H1 (cell line): ENCODE results near the gene GSTA1. TPM values are rescaled to one million over a fixed set of nuclear protein-coding genes. Genes with fewer than 3 reads are reported as not detected.
"Not testable (repeated sequence)": the region's sequence is repeated elsewhere in the genome, so short reads cannot be mapped to it uniquely, and the experiment has no call there.

Experiments used
- CTCF ChIA-PET: fragments of 300-600 bp; sonication (Branson Sonifier 250); formaldehyde crosslinking; loops from one replicate; lab custom pipeline; 2021; ENCODE audit not compliant: partially characterized antibody; lab: Charles Lee
- POLR2A ChIA-PET: fragments of 300-600 bp; sonication (Branson Sonifier 250); formaldehyde crosslinking; loops from one replicate; lab custom pipeline; 2021; ENCODE audit warnings: inconsistent platforms; ENCODE audit not compliant: partially characterized antibody; lab: Charles Lee
- DNase-seq, 2 experiments: peaks; one replicate each; pipeline versions ENCODE4 v3.0.0 to v3.0.0-alpha.2; 2010 to 2022; ENCODE audit warnings: low spot score in 2 of 2, low read depth in 1 of 2, mixed read lengths in 1 of 2
- FAIRE-seq: peaks from 2 replicates; lab custom pipeline; 2011; peaks lifted over from hg19 to GRCh38; lab: Jason Lieb, UNC
- H2AFZ ChIP-seq: 2 replicates; pipeline ENCODE4 v1.8.1; 2012; ENCODE audit warnings: low read length, inconsistent platforms
- H2AK5ac ChIP-seq: 2 replicates; pipeline ENCODE4 v1.6.1; 2013; ENCODE audit warnings: low read depth, low read length
- H2BK120ac ChIP-seq: replicated peaks from 2 replicates; pipeline ENCODE3; 2013; ENCODE audit warnings: low read depth, low read length, inconsistent platforms
- H2BK12ac ChIP-seq: 2 replicates; pipeline ENCODE4 v1.6.1; 2013; ENCODE audit warnings: low read depth, low read length
- H2BK15ac ChIP-seq: 2 replicates; pipeline ENCODE4 v1.6.1; 2013; ENCODE audit warnings: low read length
- H2BK20ac ChIP-seq: 2 replicates; pipeline ENCODE4 v1.6.1; 2013; ENCODE audit warnings: low read length
- H2BK5ac ChIP-seq: 2 replicates; pipeline ENCODE4 v1.6.1; 2013; ENCODE audit warnings: low read depth, low read length
- H3K14ac ChIP-seq: 2 replicates; pipeline ENCODE4 v1.6.1; 2013; ENCODE audit warnings: inconsistent platforms; ENCODE audit not compliant: insufficient read length
- H3K18ac ChIP-seq: 2 replicates; pipeline ENCODE4 v1.6.1; 2013; ENCODE audit warnings: low read length; ENCODE audit errors: extremely low read depth
- H3K23ac ChIP-seq: 2 replicates; pipeline ENCODE4 v1.6.1; 2013; ENCODE audit warnings: inconsistent platforms; ENCODE audit not compliant: insufficient read length
- H3K23me2 ChIP-seq: 2 replicates; pipeline ENCODE4 v1.6.1; 2013; ENCODE audit warnings: low read depth, low read length
- H3K27ac ChIP-seq: 2 replicates; pipeline ENCODE4 v1.6.1; 2011; ENCODE audit warnings: low read depth, low read length, inconsistent platforms
- H3K27me3 ChIP-seq, 4 experiments: replicated peaks in 1 of 4; 1 replicate in 1 of 4; 2 replicates in 3 of 4; pipeline versions ENCODE4 v1.6.1 to v1.8.1; 2011 to 2013; ENCODE audit warnings: low read length in 3 of 4, mild to moderate bottlenecking in 3 of 4, inconsistent platforms in 2 of 4, mixed read lengths in 2 of 4, moderate library complexity in 1 of 4; ENCODE audit not compliant: control insufficient read depth in 3 of 4, insufficient read depth in 3 of 4; ENCODE audit errors: extremely low read depth in 1 of 4
- H3K36me3 ChIP-seq, 4 experiments: 2 replicates each; pipeline versions ENCODE4 v1.6.1 to v1.8.1; 2011 to 2013; ENCODE audit warnings: mild to moderate bottlenecking in 4 of 4, low read length in 3 of 4, moderate library complexity in 2 of 4, control low read depth in 1 of 4, inconsistent platforms in 1 of 4; ENCODE audit not compliant: insufficient read depth in 4 of 4, control insufficient read depth in 2 of 4
- H3K4ac ChIP-seq: replicated peaks from 2 replicates; pipeline ENCODE3; 2013; ENCODE audit warnings: low read length, low read depth, mixed read lengths, inconsistent platforms; ENCODE audit not compliant: insufficient read length
- H3K4me1 ChIP-seq, 4 experiments: replicated peaks in 1 of 4; 1 replicate in 1 of 4; 2 replicates in 3 of 4; pipeline versions ENCODE4 v1.6.1 to v1.8.1; 2011 to 2013; ENCODE audit warnings: low read length in 3 of 4, inconsistent platforms in 2 of 4, mixed read lengths in 1 of 4; ENCODE audit not compliant: insufficient read depth in 4 of 4, control insufficient read depth in 3 of 4
- H3K4me2 ChIP-seq, 2 experiments: 2 replicates each; pipeline versions ENCODE4 v1.6.1 to v1.8.1; 2011 to 2013; ENCODE audit warnings: low read depth in 2 of 2, low read length in 2 of 2, control low read depth in 1 of 2, inconsistent platforms in 1 of 2, mild to moderate bottlenecking in 1 of 2; ENCODE audit not compliant: insufficient read depth in 1 of 2
- H3K4me3 ChIP-seq, 4 experiments: fragments of 200-600, 300-600 bp in 1 of 4; sonication (generic), shearing (Covaris generic), sonication (Bioruptor Twin) in 1 of 4; 2 replicates each; pipeline versions ENCODE4 v1.5.1 to v1.8.1; 2011 to 2016; ENCODE audit warnings: low read length in 4 of 4, low read depth in 3 of 4, control low read depth in 2 of 4, inconsistent platforms in 2 of 4, mild to moderate bottlenecking in 2 of 4, mixed read lengths in 1 of 4, moderate library complexity in 1 of 4; ENCODE audit not compliant: insufficient read depth in 2 of 4; ENCODE audit errors: extremely low read depth in 1 of 4
- H3K56ac ChIP-seq: replicated peaks from 2 replicates; pipeline ENCODE3; 2013; ENCODE audit warnings: low read depth, mild to moderate bottlenecking, mixed read lengths, low read length, inconsistent platforms; ENCODE audit not compliant: insufficient read length
- H3K79me1 ChIP-seq: 2 replicates; pipeline ENCODE4 v1.6.1; 2013; ENCODE audit warnings: low read depth, low read length, control low read depth
- H3K79me2 ChIP-seq, 2 experiments: 2 replicates each; pipeline versions ENCODE4 v1.6.1 to v1.8.1; 2012 to 2013; ENCODE audit warnings: low read length in 2 of 2, mild to moderate bottlenecking in 2 of 2, inconsistent platforms in 1 of 2; ENCODE audit not compliant: insufficient read depth in 2 of 2, control insufficient read depth in 1 of 2
- H3K9ac ChIP-seq, 4 experiments: replicated peaks in 1 of 4; 1 replicate in 1 of 4; 2 replicates in 3 of 4; pipeline versions ENCODE4 v1.6.1 to v1.8.1; 2011 to 2013; ENCODE audit warnings: low read depth in 3 of 4, low read length in 3 of 4, control low read depth in 2 of 4, mild to moderate bottlenecking in 2 of 4, moderate library complexity in 2 of 4, inconsistent platforms in 1 of 4; ENCODE audit errors: extremely low read depth in 1 of 4
- H3K9me3 ChIP-seq, 2 experiments: 2 replicates each; pipeline versions ENCODE4 v1.6.1 to v1.8.1; 2012 to 2013; ENCODE audit warnings: mild to moderate bottlenecking in 2 of 2, moderate library complexity in 2 of 2, control low read depth in 1 of 2, inconsistent platforms in 1 of 2, low read depth in 1 of 2, low read length in 1 of 2, mixed read lengths in 1 of 2; ENCODE audit not compliant: insufficient read depth in 2 of 2
- H4K20me1 ChIP-seq, 2 experiments: replicated peaks in 1 of 2; 2 replicates each; pipeline versions ENCODE3 to v1.8.1; 2011 to 2013; ENCODE audit warnings: inconsistent platforms in 2 of 2, low read length in 2 of 2, mild to moderate bottlenecking in 1 of 2; ENCODE audit not compliant: insufficient read depth in 2 of 2, control insufficient read depth in 1 of 2
- H4K5ac ChIP-seq: 2 replicates; pipeline ENCODE4 v1.6.1; 2013; ENCODE audit warnings: low read length, low read depth, mixed read lengths, inconsistent platforms; ENCODE audit not compliant: insufficient read length
- H4K8ac ChIP-seq: 2 replicates; pipeline ENCODE4 v1.8.0; 2013; ENCODE audit warnings: mild to moderate bottlenecking, moderate library complexity, low read length, inconsistent platforms; ENCODE audit not compliant: insufficient read depth; ENCODE audit errors: extremely low read depth
- H4K91ac ChIP-seq: replicated peaks from 2 replicates; pipeline ENCODE3; 2013; ENCODE audit warnings: low read length, mixed read lengths, inconsistent platforms; ENCODE audit not compliant: insufficient read length
- WGBS, 2 experiments: shearing (Covaris generic) in 1 of 2; methylation state at CpG; one replicate each; pipeline versions ENCODE4 v1.1.6 to v1.1.7; 2013 to 2015; ENCODE audit warnings: low lambda C conversion rate in 2 of 2, mixed read lengths in 2 of 2, inconsistent platforms in 1 of 2, low coverage in 1 of 2, missing lambda C conversion rate in 1 of 2; ENCODE audit not compliant: insufficient replicate concordance in 2 of 2, insufficient coverage in 1 of 2, insufficient read length in 1 of 2; ENCODE audit errors: extremely low coverage in 1 of 2, missing lambda C conversion rate in 1 of 2; 5-methylcytosine and 5-hydroxymethylcytosine counted together
- polyA plus RNA-seq, 7 experiments: library from polyadenylated mRNA; depleted of rRNA in 3 of 7; stranded (reverse) in 5 of 7; unstranded in 2 of 7; fragments of >200 nt in 5 of 7; fragments of 200-250 nt in 2 of 7; gene quantifications; 1 replicate in 5 of 7; 2 replicates in 1 of 7; 4 replicates in 1 of 7; pipeline versions ENCODE4 v1.2.1 to v1.2.3, GENCODE V29; 2011 to 2013; ENCODE audit warnings: missing spikeins in 2 of 7, mixed read lengths in 2 of 7
- total RNA-seq: library from RNA; stranded (reverse); fragmentation: NEBNext Ultra II Directional; extraction: Animal tissue kit (Norgen Biotek cat#: 25700); gene quantifications from 2 replicates; pipeline ENCODE4 v1.2.1, GENCODE V29; 2021

GSTA1 gene
- total and polyA plus RNA-seq, 2 of the 8 experiments (the other 6 are each of a cell fraction or from before 2014, with no cell fraction given) = 0.08 TPM; not detected in 1

DNA sequence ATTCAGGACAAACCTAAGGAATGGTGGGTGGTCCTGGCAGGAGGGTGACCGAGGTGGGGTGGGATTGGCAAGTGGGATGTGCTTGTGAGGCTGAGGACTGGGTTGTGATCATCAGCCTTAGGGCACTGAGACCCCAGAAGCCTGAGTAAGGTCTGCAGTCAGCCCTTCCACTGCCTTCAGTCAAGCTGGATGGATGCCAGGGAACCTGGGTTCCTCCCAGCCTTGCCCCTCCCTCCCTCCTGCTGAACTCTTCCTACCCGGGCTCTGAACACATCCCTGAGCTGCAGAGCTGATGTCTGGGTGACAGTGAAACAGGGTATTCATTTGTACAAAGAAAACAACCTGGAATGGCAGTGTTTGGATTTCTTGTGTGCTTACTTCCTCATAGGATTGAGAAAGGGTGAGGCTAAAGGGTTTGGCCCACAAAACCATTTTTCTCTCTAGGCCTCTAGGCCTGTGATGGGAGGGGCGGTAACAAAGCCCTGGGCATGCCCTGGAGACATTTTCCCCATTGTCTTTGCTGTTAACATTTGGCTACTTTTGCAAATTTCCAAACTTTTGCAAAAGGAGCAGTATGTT, 20.8 kb downstream of the GSTA1 start:
- H3K14ac ChIP-seq, H3K4me1 ChIP-seq, H4K8ac ChIP-seq, H2AK5ac ChIP-seq, H4K5ac ChIP-seq, H3K4ac ChIP-seq, H3K9me3 ChIP-seq, H3K36me3 ChIP-seq, H4K20me1 ChIP-seq, H2AFZ ChIP-seq, DNase-seq, H3K27ac ChIP-seq, H3K18ac ChIP-seq, H3K27me3 ChIP-seq, H2BK15ac ChIP-seq, H2BK20ac ChIP-seq, CTCF ChIA-PET, H4K91ac ChIP-seq, H3K56ac ChIP-seq, H2BK120ac ChIP-seq, H2BK12ac ChIP-seq, FAIRE-seq, H3K9ac ChIP-seq, H3K4me2 ChIP-seq, H3K23ac ChIP-seq, H3K79me2 ChIP-seq, H3K79me1 ChIP-seq, H2BK5ac ChIP-seq, H3K4me3 ChIP-seq, H3K23me2 ChIP-seq, POLR2A ChIA-PET: not testable (repeated sequence)
- 60% methylated on average over 3 of the region's 3 CpGs; no CpG with 5 or more reads in 1 of the 2 experiments for WGBS, 2 experiments

DNA sequence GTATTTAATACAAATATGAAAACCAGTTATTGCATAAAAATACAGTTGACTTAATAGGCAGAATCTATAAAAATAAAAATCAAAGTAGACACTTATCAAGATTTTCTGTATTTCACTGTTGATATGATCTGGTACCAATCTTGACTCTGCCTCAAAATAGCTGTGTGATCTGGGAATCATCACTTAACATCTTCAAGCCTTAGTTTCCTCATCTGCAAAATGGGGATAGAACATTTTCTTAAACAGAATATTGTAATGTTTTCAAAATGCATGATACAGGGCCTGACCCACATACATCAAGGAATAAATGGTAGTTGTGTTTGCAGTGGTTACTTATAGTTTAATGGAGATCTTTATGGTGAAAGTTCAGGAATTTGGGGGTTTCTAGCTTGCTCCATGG, 21.4 kb downstream of the GSTA1 start:
- H4K8ac ChIP-seq, H3K9ac ChIP-seq, POLR2A ChIA-PET, H3K4ac ChIP-seq, H3K27ac ChIP-seq, H2BK20ac ChIP-seq, H2AFZ ChIP-seq, CTCF ChIA-PET, H2BK12ac ChIP-seq, H3K36me3 ChIP-seq, H2BK5ac ChIP-seq, H3K4me1 ChIP-seq, H3K4me2 ChIP-seq, H3K27me3 ChIP-seq, DNase-seq, H2BK15ac ChIP-seq, H4K5ac ChIP-seq, H4K91ac ChIP-seq, H3K14ac ChIP-seq, H3K9me3 ChIP-seq, H2BK120ac ChIP-seq, H2AK5ac ChIP-seq, H3K79me2 ChIP-seq, H3K79me1 ChIP-seq, H4K20me1 ChIP-seq, H3K18ac ChIP-seq, H3K56ac ChIP-seq, H3K23ac ChIP-seq, H3K4me3 ChIP-seq, H3K23me2 ChIP-seq, FAIRE-seq: not testable (repeated sequence)
